Suprapubic skin (tissue), 4 donors: Measurements from ENCODE around the gene TBC1D1.

Experiments used
- EP300 ChIP-seq: sonication (generic); formaldehyde crosslinking; IDR thresholded peaks from one replicate; pipeline ENCODE4 v1.6.1; 2017; ENCODE audit warnings: antibody characterized with exemption
- POLR2A ChIP-seq, 2 donors: fragments of 450-650 bp; IDR thresholded peaks; one replicate each; pipeline ENCODE4 v1.6.1; 2017; ENCODE audit warnings: antibody characterized with exemption in 2 of 2, mild to moderate bottlenecking in 2 of 2, moderate library complexity in 2 of 2
- POLR2AphosphoS5 ChIP-seq, 3 donors: sonication (generic); formaldehyde crosslinking; IDR thresholded peaks; one replicate each; pipeline ENCODE4 v1.6.1; 2017; ENCODE audit warnings: antibody characterized with exemption in 3 of 3
- TF ChIP-seq, protein P1 (sequence below), 2 donors: fragments of 200-600 bp in 1 of 2; fragments of 450-650 bp in 1 of 2; sonication (generic) in 1 of 2; IDR thresholded peaks; one replicate each; pipeline ENCODE4 v1.5.1; 2016 to 2019; ENCODE audit warnings: antibody characterized with exemption in 2 of 2, mild to moderate bottlenecking in 1 of 2, moderate library complexity in 1 of 2

DNA sequence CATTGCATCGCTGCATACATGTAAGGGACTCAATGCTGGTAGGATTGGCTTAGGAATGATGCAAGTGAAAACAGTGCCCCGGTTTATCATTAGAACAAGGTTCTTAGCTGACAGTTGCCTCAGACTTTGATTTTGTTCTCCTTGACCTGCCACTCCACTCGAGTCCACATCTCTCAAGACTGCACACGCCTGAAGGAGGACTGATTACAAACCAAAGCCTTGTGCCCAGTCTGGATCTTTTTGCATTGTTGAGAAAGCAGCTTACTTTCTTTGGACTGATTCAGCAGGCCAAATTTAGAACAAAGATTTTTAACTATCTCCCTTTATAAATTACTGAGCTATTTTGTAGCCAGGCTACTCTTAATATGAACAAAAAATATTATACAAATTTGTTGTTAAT lies 194.9 kb downstream of the TBC1D1 start:
- TF ChIP-seq, protein P1, sequence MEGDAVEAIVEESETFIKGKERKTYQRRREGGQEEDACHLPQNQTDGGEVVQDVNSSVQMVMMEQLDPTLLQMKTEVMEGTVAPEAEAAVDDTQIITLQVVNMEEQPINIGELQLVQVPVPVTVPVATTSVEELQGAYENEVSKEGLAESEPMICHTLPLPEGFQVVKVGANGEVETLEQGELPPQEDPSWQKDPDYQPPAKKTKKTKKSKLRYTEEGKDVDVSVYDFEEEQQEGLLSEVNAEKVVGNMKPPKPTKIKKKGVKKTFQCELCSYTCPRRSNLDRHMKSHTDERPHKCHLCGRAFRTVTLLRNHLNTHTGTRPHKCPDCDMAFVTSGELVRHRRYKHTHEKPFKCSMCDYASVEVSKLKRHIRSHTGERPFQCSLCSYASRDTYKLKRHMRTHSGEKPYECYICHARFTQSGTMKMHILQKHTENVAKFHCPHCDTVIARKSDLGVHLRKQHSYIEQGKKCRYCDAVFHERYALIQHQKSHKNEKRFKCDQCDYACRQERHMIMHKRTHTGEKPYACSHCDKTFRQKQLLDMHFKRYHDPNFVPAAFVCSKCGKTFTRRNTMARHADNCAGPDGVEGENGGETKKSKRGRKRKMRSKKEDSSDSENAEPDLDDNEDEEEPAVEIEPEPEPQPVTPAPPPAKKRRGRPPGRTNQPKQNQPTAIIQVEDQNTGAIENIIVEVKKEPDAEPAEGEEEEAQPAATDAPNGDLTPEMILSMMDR (IDR thresholded peaks at IDR 0.05): no peak
- TF ChIP-seq EP300 (no peak), POLR2A (IDR thresholded peaks at IDR 0.05) (no peak), POLR2AphosphoS5 (IDR thresholded peaks at IDR 0.05) (no peak)
